PC-3 (cell line): ENCODE data around the gene SLMAP.

Source experiments
- EZH2 ChIP-seq: fragments of 300-600 bp; sonication (generic); IDR thresholded peaks from one replicate; pipeline ENCODE4 v1.6.1; 2017; ENCODE audit warnings: antibody characterized with exemption, mild to moderate bottlenecking, low read length; ENCODE audit not compliant: unreplicated experiment
- TF ChIP-seq, protein P1 (sequence below): fragments of 300-600 bp; sonication (generic); conservative IDR thresholded peaks from 2 replicates; pipeline ENCODE4 v1.5.1; 2017; ENCODE audit warnings: antibody characterized with exemption, low read depth, mild to moderate bottlenecking, low read length

DNA sequence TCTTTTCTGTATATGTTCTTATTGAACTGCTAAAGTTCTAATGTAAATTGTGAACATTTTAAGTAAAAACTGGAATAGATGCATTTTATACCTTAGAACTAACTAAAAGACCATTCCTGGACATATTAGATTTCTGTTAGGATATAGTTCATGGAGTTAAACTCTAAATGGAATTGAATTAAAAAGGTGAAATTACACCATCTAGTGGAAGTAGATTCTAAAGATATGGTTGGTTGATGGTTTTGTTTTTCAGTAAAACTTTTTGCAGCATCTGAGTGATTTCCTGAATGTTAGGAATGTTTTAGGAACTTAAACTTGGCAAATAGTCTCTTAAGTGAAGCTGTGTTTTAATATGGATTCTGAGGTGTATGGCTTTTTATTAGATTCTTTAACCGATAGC, 96.8 kb downstream of the SLMAP start:
- TF ChIP-seq EZH2 = no peak
- TF ChIP-seq, protein P1, sequence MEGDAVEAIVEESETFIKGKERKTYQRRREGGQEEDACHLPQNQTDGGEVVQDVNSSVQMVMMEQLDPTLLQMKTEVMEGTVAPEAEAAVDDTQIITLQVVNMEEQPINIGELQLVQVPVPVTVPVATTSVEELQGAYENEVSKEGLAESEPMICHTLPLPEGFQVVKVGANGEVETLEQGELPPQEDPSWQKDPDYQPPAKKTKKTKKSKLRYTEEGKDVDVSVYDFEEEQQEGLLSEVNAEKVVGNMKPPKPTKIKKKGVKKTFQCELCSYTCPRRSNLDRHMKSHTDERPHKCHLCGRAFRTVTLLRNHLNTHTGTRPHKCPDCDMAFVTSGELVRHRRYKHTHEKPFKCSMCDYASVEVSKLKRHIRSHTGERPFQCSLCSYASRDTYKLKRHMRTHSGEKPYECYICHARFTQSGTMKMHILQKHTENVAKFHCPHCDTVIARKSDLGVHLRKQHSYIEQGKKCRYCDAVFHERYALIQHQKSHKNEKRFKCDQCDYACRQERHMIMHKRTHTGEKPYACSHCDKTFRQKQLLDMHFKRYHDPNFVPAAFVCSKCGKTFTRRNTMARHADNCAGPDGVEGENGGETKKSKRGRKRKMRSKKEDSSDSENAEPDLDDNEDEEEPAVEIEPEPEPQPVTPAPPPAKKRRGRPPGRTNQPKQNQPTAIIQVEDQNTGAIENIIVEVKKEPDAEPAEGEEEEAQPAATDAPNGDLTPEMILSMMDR = peak; percentile 73
